ENCODE measurements around the gene CHP1. TPM values are rescaled to one million over a fixed set of nuclear protein-coding genes. Genes with fewer than 3 reads are reported as not detected.

The CHP1 gene
- total RNA-seq, 1 experiment from 2014 or later: 97.7 TPM

DNA sequence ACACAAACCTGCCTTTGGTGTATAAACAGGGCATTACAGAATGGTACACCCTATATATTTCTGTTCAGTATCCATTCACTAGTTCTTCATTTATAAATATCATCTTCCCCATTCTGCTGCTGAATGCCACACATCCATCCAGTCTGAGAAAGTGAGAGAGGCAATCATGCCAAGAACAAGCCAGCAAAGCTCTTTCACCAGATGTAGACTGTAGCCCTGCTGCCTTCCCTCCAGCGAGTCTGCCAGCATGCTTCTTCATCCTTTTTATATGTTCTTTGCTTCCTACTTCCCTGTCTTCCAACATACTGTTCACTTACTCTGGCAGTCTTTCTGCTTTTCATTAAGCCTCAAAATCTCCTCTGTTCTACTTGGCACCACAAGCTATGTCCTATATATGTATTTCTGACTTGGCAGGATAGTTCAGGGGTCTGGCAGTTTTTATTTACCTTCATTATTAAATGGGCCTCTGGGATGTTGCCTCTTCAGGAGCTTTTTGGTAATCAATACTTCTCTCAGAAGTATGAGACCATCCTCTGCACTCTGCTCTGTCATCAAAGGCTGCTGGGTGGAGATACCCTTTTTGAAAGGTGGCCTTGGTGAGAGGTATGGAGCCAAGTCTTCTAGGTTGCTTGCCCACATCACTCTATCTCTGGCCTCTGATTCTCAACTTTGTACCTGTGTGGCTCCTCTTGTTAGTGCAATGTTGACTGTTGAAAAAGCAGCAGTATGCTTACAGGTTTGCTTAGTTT, 48.6 kb downstream of the CHP1 start:
- H3K79me2 ChIP-seq (ENCODE audit: insufficient read depth, low read length): peaks cover 6% of the 10 kb centered on the region; the same call in 1 of the 2 replicates
- H3K56ac ChIP-seq (ENCODE audit: insufficient read length, low read depth, low read length): no peak overlapping the region
- Mint-ChIP-seq H3K4me3 (no peak overlapping the region), H3K27ac (no peak overlapping the region), H3K4me1 (peaks cover 8 to 15% of the 10 kb centered on the region in 2 experiments), H3K27me3 (ENCODE audit: low read depth) (no peaks in the 10 kb centered on the region), H3K36me3 (ENCODE audit: insufficient read depth in 1 of 3, low read depth in 3 of 3) (peaks cover 13 to 32% (median 32%) of the 10 kb centered on the region in 3 experiments), H3K9me3 (no peaks in the 10 kb centered on the region; a peak in 1 of 5 replicates)
- no peak overlapping the region for H2BK5ac ChIP-seq (ENCODE audit: insufficient read length, low read length)
- H3K23ac ChIP-seq (ENCODE audit: insufficient read length, low read depth, low read length): no peak overlapping the region
- no peak overlapping the region for H3K14ac ChIP-seq (ENCODE audit: insufficient read depth, low read length)
- H4K91ac ChIP-seq (ENCODE audit: insufficient read length, low read depth, low read length): no peak overlapping the region
- H3T11ph ChIP-seq (ENCODE audit: low read length): no peak overlapping the region
- no peak overlapping the region for H3K27ac ChIP-seq (ENCODE audit: insufficient read length, low read depth, low read length)
- H2BK20ac ChIP-seq (ENCODE audit: low read depth, low read length, poor library complexity, severe bottlenecking): no peak overlapping the region
- H3K9ac ChIP-seq (ENCODE audit: extremely low read depth, insufficient read length, low read length): no peak overlapping the region
- H4K8ac ChIP-seq (replicated peaks; ENCODE audit: insufficient read length, low read depth, low read length): no peak overlapping the region
- no peak for DNase-seq
- H3K79me1 ChIP-seq (ENCODE audit: insufficient read depth, low read depth, low read length, poor library complexity, severe bottlenecking): no peaks in the 10 kb centered on the region
- H2BK12ac ChIP-seq (ENCODE audit: insufficient read length, low read depth, low read length): no peak overlapping the region
- H3K9me3 ChIP-seq (ENCODE audit: control insufficient read depth, low read depth, low read length): no peaks in the 10 kb centered on the region
- H3K4me2 ChIP-seq (ENCODE audit: insufficient read depth, insufficient read length, low read length): no peak overlapping the region
- TF ChIP-seq CTCF (conservative IDR thresholded peaks at IDR 0.05): no peak
- no peak overlapping the region for H2BK15ac ChIP-seq (ENCODE audit: low read depth, low read length)
- H2AFZ ChIP-seq (ENCODE audit: low read length): no peak overlapping the region
- H2BK120ac ChIP-seq (ENCODE audit: low read depth, low read length, poor library complexity, severe bottlenecking): no peak overlapping the region
- H3K27me3 ChIP-seq (ENCODE audit: insufficient read depth, low read length): no peaks in the 10 kb centered on the region
- H3K18ac ChIP-seq (ENCODE audit: insufficient read length, low read depth, low read length): no peak overlapping the region
- WGBS (ENCODE audit: extremely low coverage, insufficient read length, low lambda C conversion rate): no CpG with 5 or more reads among the region's 1 CpG
- H4K5ac ChIP-seq (ENCODE audit: insufficient read length, low read depth, low read length): no peak overlapping the region
- no peaks in the 10 kb centered on the region for H3K4me1 ChIP-seq (ENCODE audit: insufficient read depth, low read length)
- H3K23me2 ChIP-seq (ENCODE audit: insufficient read length, low read depth, low read length, poor library complexity, severe bottlenecking): peaks cover 3% of the 10 kb centered on the region
- H3K4ac ChIP-seq (ENCODE audit: low read depth, low read length): no peak overlapping the region
- H2AK5ac ChIP-seq (ENCODE audit: insufficient read length, low read length): no peak overlapping the region
- no peaks in the 10 kb centered on the region for H4K20me1 ChIP-seq (ENCODE audit: control insufficient read depth, insufficient read depth, insufficient read length)
